Testis (tissue), 3 donors: ENCODE data around the gene DUS2. TPM values are rescaled to one million over a fixed set of nuclear protein-coding genes. Genes with fewer than 3 reads are reported as not detected.

Source experiments
- DNase-seq: peaks from one replicate; pipeline ENCODE4 v3.0.0-alpha.2; 2019
- H3K27ac ChIP-seq, 2 donors: fragments of 200-600 bp; sonication (generic); one replicate each; pipeline ENCODE4 v1.5.1; 2019
- H3K27me3 ChIP-seq: fragments of 200-600 bp; sonication (generic); one replicate; pipeline ENCODE4 v1.5.1; 2019
- H3K36me3 ChIP-seq: fragments of 200-600 bp; sonication (generic); one replicate; pipeline ENCODE4 v1.5.1; 2017; ENCODE audit warnings: low read depth; ENCODE audit errors: missing control alignments
- H3K4me1 ChIP-seq: fragments of 200-600 bp; sonication (generic); one replicate; pipeline ENCODE4 v1.5.1; 2019
- H3K4me3 ChIP-seq, 2 donors: fragments of 200-600 bp; sonication (generic); one replicate each; pipeline ENCODE4 v1.5.1; 2017 to 2019
- H3K9me3 ChIP-seq: fragments of 200-600 bp; sonication (generic); one replicate; pipeline ENCODE4 v1.5.1; 2017
- CTCF ChIP-seq, 3 experiments: fragments of 450-650 bp in 2 of 3; fragments of 200-600 bp in 1 of 3; sonication (generic) in 1 of 3; IDR thresholded peaks; one replicate each; pipeline ENCODE4 v1.5.1; 2016 to 2019; ENCODE audit warnings: antibody characterized with exemption in 3 of 3, mild to moderate bottlenecking in 2 of 3, moderate library complexity in 1 of 3
- POLR2A ChIP-seq: fragments of 450-650 bp; IDR thresholded peaks from one replicate; pipeline ENCODE4 v1.6.1; 2017; ENCODE audit warnings: antibody characterized with exemption, mild to moderate bottlenecking, moderate library complexity
- whole genome bisulfite sequencing, 2 donors: methylation state at CpG; one replicate each; pipeline ENCODE4 v1.1.5; 2018; 5-methylcytosine and 5-hydroxymethylcytosine counted together
- intact Hi-C: fragments of 100-400 bp; cut with DNase I; formaldehyde crosslinking; loops from one replicate; pipeline ENCODE4 v1.15.1; 2023; ENCODE audit warnings: low total_unique reads
- polyA plus RNA-seq: library from polyadenylated mRNA; stranded (reverse); fragments of 350-450 nt; fragmentation: Illumina TruSeq; extraction: RNeasy Lipid Tissue Mini Kit (QIAGEN cat#74804); gene quantifications from one replicate; pipeline ENCODE4 v1.2.3, GENCODE V29; 2014; ENCODE audit warnings: low read depth, low replicate concordance; ENCODE audit not compliant: insufficient read depth
- total RNA-seq, 2 donors: library from RNA; depleted of rRNA; stranded (reverse); fragments of >200 nt; gene quantifications; one replicate each; pipeline ENCODE4 v1.2.3, GENCODE V29; 2016

The DUS2 gene
- total and polyA plus RNA-seq, 3 donors from 2014 or later: 24.6 to 62.5 (median 32.4) TPM

- no peak for DNase-seq
- H3K4me3 ChIP-seq: no peak overlapping the region
- 95 to 99% methylated on average over 2 of the region's 2 CpGs for whole genome bisulfite sequencing, 2 donors
- TF ChIP-seq POLR2A: no peak
- TF ChIP-seq CTCF (IDR thresholded peaks at IDR 0.05): no peak
- no peaks in the 10 kb centered on the region for H3K4me1 ChIP-seq
- H3K9me3 ChIP-seq: no peaks in the 10 kb centered on the region
- no peaks in the 10 kb centered on the region for H3K27me3 ChIP-seq
- no peaks in the 10 kb centered on the region for H3K36me3 ChIP-seq
- no peak overlapping the region for H3K27ac ChIP-seq
- intact Hi-C loops: no loop called here
Measured at GRCh38 chr16:68033101-68033500, 10.0 kb downstream of the DUS2 start.

GRCh38 chr16:68035227-68035626 lies 12.1 kb downstream of the DUS2 start:
- WGBS, 2 donors: 76 to 92% methylated on average over 2 of the region's 2 CpGs
- Histone ChIP-seq H3K27ac (no peak overlapping the region), H3K27me3 (no peaks in the 10 kb centered on the region), H3K9me3 (no peaks in the 10 kb centered on the region), H3K4me3 (no peak overlapping the region), H3K4me1 (no peaks in the 10 kb centered on the region), H3K36me3 (no peaks in the 10 kb centered on the region)
- intact Hi-C loops: no loop called here
- no peak for DNase-seq
- TF ChIP-seq POLR2A (no peak), CTCF (IDR thresholded peaks at IDR 0.05) (no peak)

GRCh38 chr16:68037841-68038597 lies 14.9 kb downstream of the DUS2 start:
- WGBS, 2 donors: 87 to 89% methylated on average over 9 of the region's 9 CpGs
- H3K36me3 ChIP-seq: no peaks in the 10 kb centered on the region
- no peak overlapping the region for H3K4me3 ChIP-seq
- no peak overlapping the region for H3K27ac ChIP-seq
- no peak for TF ChIP-seq POLR2A
- no peak for TF ChIP-seq CTCF (IDR thresholded peaks at IDR 0.05)
- intact Hi-C loops: no loop called here
- no peaks in the 10 kb centered on the region for H3K27me3 ChIP-seq
- peaks cover 3% of the 10 kb centered on the region for H3K4me1 ChIP-seq
- DNase-seq: no peak
- no peaks in the 10 kb centered on the region for H3K9me3 ChIP-seq

- peak; percentile 92 for DNase-seq
- Histone ChIP-seq H3K4me3 (no peak overlapping the region), H3K4me1 (peaks cover 3% of the 10 kb centered on the region), H3K9me3 (no peaks in the 10 kb centered on the region), H3K27ac (no peak overlapping the region), H3K27me3 (no peaks in the 10 kb centered on the region), H3K36me3 (no peaks in the 10 kb centered on the region)
- intact Hi-C loops: loop anchor here (10.0 kb wide), 1 partner anchor 126 kb away; no protein-coding TSS in a partner anchor
- 74 to 93% methylated on average over 8 to 14 of the region's 14 CpGs for WGBS, 2 donors
- TF ChIP-seq POLR2A: no peak
- TF ChIP-seq CTCF (IDR thresholded peaks at IDR 0.05): peak; percentile 83 to 90 (median 90)
Measured at GRCh38 chr16:68040506-68041288, 17.6 kb downstream of the DUS2 start.
